HTERT RPE-1 (cell line): Measurements from ENCODE around the gene TNFRSF11A.

Experiments used
- in situ Hi-C: fragments of 300-500 bp; cut with MboI; formaldehyde crosslinking; loops from 4 replicates; pipeline ENCODE4 v1.14.3; 2020; ENCODE audit warnings: low sequenced_read_pairs

TNFRSF11A gene

DNA sequence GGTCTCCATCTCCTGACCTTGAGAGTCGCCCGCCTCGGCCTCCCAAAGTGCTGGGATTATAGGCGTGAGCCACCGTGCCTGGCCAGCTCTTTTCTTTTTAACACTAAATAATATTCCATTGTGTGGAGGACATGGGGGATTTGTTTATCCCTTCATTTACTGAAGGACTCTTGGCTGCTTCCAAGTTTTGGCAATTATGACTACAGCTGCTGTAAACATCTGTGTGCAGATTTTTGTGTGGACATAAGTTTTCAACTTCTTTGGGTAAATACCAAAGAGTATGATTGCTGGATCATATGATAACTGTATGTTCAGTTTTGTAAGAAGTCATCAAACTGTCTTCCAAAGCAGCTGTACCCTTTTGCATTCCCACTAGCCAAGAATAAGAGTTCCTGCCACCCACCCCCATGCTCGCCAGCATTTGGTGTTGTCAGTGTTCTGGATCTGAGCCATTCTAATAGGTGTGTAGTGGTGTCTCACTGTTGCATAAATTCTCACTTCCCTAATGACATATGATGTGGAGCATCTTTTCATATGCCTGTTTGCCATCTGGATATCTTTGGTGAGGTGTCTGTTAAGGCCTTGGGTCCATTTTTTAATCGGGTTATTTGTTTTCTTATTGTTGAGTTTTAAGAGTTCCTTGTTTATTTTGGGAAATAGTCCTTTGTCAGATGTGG lies 52.2 kb downstream of the TNFRSF11A start:
- in situ Hi-C loops: no loop called here

DNA sequence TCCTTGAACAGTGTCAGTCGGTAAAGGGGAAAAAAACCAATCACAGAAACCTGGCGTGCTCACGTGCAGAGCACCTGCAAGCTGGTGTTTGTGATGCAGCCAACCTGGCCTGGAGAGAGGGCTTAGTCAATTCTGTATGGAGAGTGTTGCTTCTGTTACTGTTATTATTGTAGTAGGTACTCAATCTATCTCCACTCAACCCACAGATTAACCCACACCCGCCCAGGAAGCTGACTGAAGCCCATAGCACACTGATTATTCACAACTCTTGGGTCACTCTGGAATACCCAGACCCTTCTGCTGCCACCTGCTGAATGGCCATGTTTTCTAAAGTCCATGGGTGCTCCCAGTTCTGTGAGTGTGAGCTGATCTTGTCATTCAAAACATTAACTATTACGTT lies 53.9 kb downstream of the TNFRSF11A start:
- in situ Hi-C loops: no loop called here

DNA sequence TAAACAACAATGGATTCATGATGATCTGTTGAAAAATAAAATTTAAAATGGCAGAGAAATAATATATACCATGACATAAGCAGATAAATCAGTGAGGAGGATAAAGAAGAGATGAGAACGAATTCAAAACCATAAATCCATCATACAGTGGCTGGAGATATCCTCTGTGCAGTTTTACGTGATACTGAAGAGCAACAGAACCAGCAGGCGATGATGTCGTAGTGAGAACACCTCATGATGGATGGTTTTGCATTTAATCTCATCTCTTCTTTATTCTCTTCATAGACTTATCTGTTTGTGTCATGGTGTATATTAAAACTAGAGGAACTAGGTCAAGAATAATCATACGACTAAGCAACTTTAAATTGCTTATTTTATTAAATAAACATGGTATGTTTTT lies 56.3 kb downstream of the TNFRSF11A start:
- in situ Hi-C loops: no loop called here

DNA sequence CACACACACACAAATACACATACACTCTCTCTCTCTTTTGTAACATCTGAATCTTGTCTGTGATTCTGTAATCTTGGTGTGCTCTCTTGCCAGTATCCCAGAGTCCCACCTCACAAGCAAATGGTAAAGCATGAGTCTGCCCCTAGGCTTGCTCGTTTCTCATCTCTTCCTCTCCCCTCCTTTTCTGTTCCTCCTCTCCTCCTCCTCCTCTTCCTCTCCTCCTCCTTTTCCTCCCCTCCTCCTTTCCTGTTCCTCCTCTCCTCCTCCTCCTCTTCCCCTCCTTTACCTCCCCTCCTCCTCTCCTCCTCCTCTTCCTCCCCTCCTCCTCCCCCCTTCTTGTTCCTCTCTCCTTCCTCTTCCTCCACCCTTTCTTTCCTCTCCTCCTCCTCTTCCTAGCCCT lies 59.0 kb downstream of the TNFRSF11A start:
- in situ Hi-C loops: no loop called here

DNA sequence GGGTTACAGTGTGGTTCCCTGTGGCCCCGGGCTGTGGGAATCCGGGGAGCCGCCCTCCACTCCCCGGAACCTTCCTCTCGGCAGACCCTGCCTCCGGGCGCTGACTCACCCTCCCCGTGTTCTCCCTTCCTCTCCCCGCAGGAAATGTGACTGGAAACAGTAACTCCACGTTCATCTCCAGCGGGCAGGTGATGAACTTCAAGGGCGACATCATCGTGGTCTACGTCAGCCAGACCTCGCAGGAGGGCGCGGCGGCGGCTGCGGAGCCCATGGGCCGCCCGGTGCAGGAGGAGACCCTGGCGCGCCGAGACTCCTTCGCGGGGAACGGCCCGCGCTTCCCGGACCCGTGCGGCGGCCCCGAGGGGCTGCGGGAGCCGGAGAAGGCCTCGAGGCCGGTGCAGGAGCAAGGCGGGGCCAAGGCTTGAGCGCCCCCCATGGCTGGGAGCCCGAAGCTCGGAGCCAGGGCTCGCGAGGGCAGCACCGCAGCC lies 59.5 kb downstream of the TNFRSF11A start:
- in situ Hi-C loops: no loop called here

DNA sequence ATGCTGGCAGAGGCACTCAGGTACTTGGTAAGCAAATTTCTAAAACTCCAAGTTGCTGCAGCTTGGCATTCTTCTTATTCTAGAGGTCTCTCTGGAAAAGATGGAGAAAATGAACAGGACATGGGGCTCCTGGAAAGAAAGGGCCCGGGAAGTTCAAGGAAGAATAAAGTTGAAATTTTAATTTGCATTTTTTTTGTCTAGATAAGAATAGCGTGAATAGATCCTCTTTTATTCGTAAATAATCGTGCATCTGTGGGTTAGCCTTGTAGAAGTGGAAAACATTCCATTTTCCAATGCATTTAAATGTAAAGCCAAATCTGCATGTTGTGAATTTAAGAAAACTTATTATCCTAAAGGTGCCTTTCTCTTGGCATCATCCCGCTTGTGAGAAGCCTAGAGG lies 61.0 kb downstream of the TNFRSF11A start:
- in situ Hi-C loops: no loop called here

DNA sequence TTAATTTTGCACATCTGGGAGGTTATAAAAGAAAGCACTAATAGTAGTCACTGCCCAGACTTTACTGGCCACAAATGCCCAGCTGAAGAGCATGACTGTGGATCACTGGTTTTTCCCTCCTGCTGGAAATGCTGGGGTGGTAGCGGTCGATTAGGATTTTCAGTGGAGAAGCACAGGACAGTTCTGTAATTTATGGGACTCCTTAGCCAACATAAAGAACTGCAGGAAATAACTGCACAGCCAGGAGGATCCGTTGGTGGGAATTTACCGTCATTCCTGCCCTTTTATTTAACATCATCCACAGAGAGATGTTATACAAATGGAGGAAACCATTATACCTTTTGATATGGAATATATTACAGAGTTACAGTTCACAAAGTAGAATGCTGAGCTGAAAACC lies 61.5 kb downstream of the TNFRSF11A start:
- in situ Hi-C loops: no loop called here

DNA sequence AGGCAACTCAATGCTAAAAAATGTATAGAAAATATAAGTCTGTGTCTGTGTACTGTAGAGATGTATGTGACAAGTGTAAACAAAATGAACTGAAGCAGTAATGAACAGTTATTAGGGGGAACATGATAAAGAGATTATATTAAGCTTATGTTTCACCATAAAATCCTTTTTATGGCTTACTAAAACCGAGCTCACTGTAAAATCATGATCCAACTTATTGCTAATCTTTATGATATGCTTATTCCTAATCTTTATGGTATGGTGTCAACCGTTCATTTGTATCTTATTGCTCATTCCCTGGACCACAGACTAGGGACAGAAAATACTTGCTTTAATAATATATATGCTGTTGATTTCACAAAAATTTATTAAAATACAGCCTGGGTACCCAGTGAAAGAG lies 62.1 kb downstream of the TNFRSF11A start:
- in situ Hi-C loops: no loop called here

DNA sequence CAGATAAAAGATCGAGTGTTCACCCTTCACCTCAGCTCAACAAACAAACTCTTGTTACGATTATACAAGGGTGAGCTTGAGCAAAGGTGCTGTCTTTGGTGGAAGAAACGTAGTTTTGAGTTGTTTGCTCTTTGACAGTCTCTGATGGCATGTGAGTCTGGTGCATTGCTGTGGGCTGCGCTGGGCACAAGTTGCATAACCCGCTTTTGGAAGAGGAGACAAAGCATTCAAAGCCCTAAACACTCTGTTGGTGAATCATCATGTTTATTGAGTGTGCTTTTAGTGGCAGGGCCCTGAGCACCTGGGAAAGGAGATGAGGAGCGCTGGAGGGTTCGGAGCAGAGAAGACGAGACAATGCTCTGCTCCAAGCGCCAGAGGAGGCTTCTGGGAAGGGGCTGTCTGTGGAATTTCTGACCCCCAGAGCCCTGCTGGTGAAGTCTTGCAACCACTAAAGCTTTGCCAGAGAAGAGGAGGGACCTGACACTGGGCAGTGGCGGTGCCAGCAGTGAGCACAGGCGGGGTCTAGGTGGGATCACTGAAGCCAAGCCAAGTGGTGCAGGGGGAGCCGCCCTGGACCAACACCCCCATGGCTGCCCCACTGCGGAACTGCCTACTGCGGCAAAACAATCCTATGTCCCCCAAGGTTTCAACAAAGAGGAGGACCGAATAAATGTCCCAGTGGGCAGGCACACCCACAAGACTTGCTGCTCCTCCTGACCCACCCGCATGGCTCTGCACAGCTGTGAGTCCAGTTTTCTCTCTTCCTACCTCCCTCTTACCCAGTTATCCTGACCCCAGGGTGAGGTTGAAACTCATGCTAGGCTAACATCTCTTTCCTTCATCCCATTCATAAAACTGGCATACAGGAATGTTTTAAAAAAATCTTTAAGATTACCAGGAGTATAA lies 64.0 kb downstream of the TNFRSF11A start:
- in situ Hi-C loops: no loop called here

DNA sequence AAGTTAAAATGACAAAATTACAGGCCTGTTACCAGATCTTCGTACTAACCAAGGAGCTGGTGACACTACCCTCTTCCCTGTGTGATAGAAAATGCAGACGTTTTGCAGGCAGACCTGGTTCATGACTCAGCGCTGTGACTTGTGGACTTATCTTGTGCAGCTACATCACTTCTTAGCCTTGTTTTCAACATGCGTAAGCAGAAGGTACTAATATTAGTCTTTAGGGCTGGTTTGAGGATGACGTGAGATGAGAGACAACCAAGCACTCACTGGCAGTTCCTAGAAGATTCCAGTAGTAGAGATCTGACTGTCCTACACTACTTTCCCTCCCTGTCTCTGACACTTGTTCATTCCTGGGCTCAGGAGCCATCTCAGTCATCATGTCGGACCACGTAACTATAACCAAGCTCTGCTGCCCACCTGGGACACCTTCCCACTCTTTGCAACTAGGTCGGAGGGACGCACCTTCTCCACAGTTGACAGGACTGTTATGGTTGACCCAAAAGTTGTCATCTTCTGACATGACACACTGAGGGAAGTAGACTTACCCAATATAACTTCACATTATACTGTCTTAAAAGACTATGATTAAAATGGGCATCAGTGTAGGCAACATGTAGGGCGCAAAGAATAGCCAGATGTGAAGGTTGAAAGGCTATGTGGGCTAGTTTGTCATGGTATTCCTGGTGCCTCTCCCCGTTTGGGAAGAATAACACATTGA lies 64.8 kb downstream of the TNFRSF11A start:
- in situ Hi-C loops: no loop called here

DNA sequence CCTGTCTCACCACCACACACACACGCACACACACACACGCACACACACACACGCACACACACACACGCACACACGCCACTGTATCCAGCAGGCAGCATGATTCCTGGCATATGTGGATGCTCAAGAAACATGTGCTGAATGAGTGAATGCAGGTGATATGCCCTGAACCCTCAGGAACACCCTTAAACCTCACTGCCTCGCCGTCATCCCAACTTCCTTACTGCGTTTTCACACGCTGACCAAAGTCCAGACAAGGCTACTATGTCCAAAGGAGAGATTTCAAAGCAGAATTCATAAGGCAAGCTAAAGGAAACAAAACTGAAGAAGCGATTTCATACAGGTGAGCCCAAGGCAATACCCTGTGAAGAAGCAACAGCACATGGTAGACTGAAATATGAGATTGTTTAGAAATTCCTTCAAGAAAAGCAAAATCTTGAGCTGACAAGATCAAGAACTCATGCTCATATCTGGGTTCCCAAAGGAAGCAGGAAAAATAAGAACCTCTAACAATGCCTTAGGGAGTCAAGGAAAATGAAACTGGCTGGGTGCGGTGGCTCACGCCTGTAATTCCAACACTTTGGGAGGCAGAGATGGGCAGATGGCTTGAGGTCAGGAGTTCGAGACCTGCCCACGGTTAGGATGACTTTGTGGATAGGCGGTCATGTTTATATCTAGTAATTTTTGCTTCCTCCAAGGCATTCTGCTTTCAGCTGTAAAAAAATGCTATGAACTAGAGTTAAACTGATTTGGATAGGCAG lies 69.1 kb downstream of the TNFRSF11A start:
- in situ Hi-C loops: no loop called here

DNA sequence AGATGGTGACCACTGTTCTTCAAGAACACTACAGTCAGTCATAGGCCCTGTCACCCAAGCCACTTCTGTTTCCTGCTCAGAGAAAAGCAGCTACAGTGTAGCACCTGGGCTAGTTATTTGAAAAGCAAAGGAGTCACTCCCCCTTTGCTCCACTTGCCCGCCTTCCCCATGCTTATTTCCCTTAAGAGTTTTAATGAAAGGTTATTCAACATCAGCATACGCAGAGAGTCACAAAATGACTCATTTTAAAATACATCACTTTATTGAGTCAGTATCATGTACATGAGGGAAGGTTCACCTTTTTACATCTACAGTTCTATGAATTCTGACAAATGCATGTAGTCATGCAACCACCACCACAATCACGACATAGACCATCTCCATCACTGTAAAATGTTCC lies 71.3 kb downstream of the TNFRSF11A start:
- in situ Hi-C loops: no loop called here

DNA sequence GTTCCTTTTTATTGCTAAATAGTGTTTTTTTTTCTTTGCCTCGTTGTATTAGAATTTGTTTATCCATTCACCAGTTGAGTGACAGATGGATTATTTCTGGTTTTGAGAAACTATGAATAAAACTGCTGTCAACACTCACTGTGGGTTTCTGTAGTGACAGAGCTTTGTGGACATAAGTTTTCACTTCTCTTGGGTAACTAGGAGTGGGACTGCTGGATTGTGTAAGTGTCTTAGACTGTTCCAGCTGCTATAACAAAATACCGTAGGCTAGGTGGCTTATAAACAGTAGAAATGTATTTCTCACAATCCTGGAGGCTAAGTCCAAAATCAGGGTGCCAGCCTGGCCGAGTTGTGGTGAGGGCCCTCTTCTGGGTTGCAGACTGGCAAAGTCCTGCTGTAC lies 71.9 kb downstream of the TNFRSF11A start:
- in situ Hi-C loops: no loop called here

DNA sequence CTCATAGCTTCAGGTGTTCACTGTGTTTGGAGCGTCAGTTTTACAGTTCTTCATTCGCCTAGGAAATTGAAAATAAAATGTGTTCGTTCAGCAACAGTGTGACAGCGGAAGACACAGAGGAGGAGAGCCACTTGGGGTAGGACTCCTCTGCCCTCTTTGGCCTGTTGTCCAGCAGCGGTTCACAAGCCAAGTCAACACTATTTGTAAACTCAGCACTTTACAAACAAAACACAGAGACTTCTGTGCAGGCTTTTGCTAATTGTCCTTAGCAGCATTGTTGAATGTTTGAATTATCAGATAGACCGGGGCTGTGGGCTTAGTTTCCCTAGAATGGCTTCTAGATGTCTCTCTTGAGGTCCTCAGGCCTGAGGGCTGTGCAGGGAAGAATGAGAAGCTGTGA lies 73.2 kb downstream of the TNFRSF11A start:
- in situ Hi-C loops: no loop called here

DNA sequence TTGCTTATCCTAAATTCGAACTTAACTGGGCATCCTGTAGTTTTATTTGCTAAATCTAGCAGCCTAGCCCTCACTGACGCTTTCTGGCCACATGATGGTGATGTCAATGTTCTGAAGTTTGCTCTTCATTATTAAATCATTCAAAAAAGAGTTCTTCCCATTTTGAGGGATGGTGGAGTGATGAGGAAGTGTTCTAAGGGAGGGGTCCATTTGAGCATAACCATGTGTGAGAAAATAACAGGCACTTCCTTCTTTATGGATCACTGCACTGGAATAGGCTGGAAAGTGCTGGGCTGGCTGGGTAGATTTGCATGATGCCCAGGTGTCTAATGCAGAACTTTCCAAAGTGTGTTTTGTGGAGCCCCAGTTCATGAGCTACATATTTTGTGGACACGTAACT lies 74.2 kb downstream of the TNFRSF11A start:
- in situ Hi-C loops: no loop called here

DNA sequence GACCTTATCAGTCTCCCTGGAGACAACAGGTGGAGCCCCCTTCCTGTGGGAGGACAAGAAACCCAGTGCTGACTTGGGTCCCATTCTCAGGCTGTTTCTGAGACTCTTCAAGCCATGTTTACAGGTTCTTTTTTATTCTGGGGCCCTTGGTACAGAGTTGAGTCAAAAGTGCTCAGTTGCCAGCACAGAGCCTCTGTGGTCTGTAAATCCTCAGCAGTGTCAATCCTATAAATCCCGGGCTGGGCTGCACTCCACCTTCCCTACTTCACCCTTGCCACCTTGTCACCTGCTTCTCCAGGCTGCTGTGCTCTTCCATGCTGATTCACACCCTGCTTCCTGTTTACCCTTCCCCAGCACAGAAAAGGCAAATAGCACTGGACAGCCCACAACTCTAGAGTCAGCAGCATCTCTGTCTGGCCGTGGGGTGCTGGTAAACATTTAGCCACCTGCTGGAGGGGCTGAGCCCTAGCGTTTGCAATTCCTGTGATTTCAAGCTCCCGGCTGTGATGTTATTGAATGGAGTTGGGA lies 74.7 kb downstream of the TNFRSF11A start:
- in situ Hi-C loops: no loop called here

DNA sequence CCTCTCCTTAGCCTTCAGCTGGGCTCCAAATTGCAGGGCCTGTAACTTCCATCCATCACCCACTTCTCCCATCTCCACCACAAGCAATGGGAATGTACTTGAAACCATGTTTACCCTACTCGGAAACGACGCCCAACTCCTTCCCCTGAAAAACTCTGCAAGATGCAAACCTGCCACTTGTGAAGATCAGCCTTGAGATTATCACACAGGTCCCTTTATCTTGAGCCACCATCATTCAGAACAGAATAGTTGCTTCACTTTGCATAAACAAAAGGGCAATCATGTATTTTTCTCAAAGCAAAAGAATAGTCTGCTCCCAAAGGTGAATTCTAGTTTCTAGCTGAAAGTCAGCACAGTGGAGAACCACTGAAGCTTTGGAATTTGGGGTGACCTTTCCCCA lies 75.8 kb downstream of the TNFRSF11A start:
- in situ Hi-C loops: no loop called here

DNA sequence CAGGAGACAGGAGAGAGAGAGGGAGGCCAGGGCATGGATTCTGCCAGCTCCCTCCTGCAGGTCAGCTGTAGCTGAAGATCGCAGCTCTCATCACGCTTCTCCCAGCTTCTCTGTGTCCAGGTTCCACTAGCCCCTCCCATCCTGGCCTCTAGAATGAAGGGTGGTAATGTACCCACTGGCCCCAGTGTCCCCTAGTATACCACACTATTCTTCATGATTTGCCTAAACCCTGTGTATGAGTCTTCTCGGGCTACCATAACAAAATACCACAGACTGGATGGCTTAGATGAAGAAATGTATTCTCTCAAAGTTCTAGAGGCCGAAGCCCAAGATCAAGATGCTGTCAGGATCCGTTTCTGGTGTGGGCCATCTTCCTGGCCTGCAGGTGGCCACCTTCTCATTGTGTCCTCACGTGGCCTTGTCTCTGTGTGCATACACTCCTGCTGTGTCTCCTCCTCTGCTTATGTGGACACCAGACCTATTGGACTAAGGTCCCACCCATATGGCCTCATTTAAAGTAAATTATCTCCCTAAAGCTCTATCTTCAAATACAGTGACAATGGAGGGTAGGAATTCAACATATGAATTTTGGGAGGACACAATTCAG lies 77.3 kb downstream of the TNFRSF11A start:
- in situ Hi-C loops: no loop called here

DNA sequence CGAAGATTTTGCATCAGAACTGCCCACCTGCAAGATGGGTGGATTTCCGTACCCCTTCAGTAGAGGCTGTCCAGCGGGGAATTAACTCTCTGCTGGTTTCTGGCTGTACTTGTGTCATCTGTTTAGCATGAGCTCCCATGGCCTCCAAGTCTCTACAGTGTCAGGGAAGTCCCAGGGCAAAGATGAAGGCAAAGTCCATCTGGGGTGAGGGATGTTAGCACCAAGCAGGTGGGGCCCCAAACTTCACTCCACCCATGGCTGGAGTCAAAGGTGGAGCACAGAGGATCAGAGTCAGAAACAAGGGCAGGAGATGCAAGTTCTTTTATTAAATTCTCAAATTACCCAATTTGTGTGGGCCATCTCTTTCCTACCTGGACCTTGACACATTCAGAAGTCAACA lies 78.0 kb downstream of the TNFRSF11A start:
- in situ Hi-C loops: no loop called here

DNA sequence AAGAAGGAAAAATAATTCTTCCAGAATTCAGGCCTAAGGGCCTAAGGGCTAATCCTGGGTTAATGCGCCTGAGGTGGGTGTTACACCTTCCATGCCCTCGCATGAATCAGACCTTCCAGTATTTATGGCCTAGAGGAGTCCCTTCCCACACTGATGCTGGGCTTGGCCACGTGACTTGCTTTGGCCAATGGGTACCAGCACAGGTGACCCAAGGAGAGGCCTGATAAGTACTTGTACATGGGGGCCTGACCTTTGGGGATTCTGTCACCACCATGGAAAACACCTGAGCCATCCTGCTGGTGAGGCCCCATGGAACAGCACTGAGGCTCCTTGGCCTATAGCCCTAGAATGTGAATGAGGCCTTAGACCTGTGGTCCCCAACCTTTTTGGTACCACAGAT lies 79.8 kb downstream of the TNFRSF11A start:
- in situ Hi-C loops: no loop called here
